Lung (tissue), 12 donors: ENCODE measurements around the gene MYH6. TPM values are rescaled to one million over a fixed set of nuclear protein-coding genes. Genes with fewer than 3 reads are reported as not detected.

Source experiments
- ATAC-seq: fragments of 200-7000 bp; cut with Tn5 transposase; one replicate; pipeline ENCODE4 v1.9.1; 2020; ENCODE audit warnings: moderate number of reproducible peaks; ENCODE audit not compliant: insufficient read depth, low FRiP score
- DNase-seq, 3 donors: peaks; one replicate each; pipeline ENCODE4 v3.0.0-alpha.2; 2013 to 2017
- H3K27ac ChIP-seq, 2 donors: one replicate each; pipeline ENCODE4 v1.5.1; 2013; ENCODE audit warnings: mild to moderate bottlenecking in 2 of 2, moderate library complexity in 2 of 2, control low read depth in 1 of 2, inconsistent platforms in 1 of 2, low read depth in 1 of 2, low read length in 1 of 2
- H3K27me3 ChIP-seq, 3 donors: one replicate each; pipeline ENCODE4 v1.5.1; 2013; ENCODE audit warnings: low read length in 2 of 3; ENCODE audit not compliant: control insufficient read depth in 3 of 3, insufficient read depth in 3 of 3
- H3K36me3 ChIP-seq, 4 donors: one replicate each; pipeline ENCODE4 v1.5.1; 2013; ENCODE audit warnings: low read length in 4 of 4, mild to moderate bottlenecking in 1 of 4, moderate library complexity in 1 of 4; ENCODE audit not compliant: control insufficient read depth in 4 of 4, insufficient read depth in 4 of 4
- H3K4me1 ChIP-seq, 5 donors: one replicate each; pipeline ENCODE4 v1.5.1; 2013; ENCODE audit warnings: low read length in 5 of 5, mild to moderate bottlenecking in 2 of 5, moderate library complexity in 1 of 5; ENCODE audit not compliant: control insufficient read depth in 5 of 5, insufficient read depth in 5 of 5
- H3K4me3 ChIP-seq: one replicate; pipeline ENCODE4 v1.5.1; 2013; ENCODE audit warnings: mild to moderate bottlenecking, control low read depth, moderate library complexity
- H3K9ac ChIP-seq, 2 donors: one replicate each; pipeline ENCODE4 v1.5.1; 2013; ENCODE audit warnings: low read length in 2 of 2, control low read depth in 1 of 2; ENCODE audit not compliant: insufficient read depth in 1 of 2
- H3K9me3 ChIP-seq, 4 donors: one replicate each; pipeline ENCODE4 v1.5.1; 2013; ENCODE audit warnings: low read length in 3 of 4, mild to moderate bottlenecking in 1 of 4, moderate library complexity in 1 of 4; ENCODE audit not compliant: control insufficient read depth in 4 of 4, insufficient read depth in 3 of 4
- WGBS, 2 donors: extraction: QIAGEN DNeasy Blood & Tissue Kit; methylation state at CpG; one replicate each; pipeline ENCODE4 v1.1.7; 2013; 5-methylcytosine and 5-hydroxymethylcytosine counted together
- polyA plus RNA-seq, 2 donors: library from polyadenylated mRNA; stranded (reverse); fragments of 200-250 nt; gene quantifications; one replicate each; pipeline ENCODE4 v1.2.1, GENCODE V29; 2013
- total RNA-seq, 2 donors: library from RNA; depleted of rRNA in 1 of 2; stranded (reverse); fragments of >200 nt in 1 of 2; gene quantifications; one replicate each; pipeline ENCODE4 v1.2.1, GENCODE V29; 2014 to 2021
- TF ChIP-seq, protein P1 (sequence below): IDR thresholded peaks from 2 replicates; pipeline ENCODE4 v1.5.1; 2012; ENCODE audit warnings: mild to moderate bottlenecking; ENCODE audit errors: control extremely low read depth, extremely low read depth
- donor health status: control.
- donor health status: control.
- donor health status: Bipolar disorder and iron deficiency.
- donor health status: healthy.
- donor health status: DM: yes; HTN: yes; CAD: no.

Gene MYH6
- total and polyA plus RNA-seq, 4 donors: 0.25 to 7.1 (median 0.28) TPM; not detected in 1

DNA sequence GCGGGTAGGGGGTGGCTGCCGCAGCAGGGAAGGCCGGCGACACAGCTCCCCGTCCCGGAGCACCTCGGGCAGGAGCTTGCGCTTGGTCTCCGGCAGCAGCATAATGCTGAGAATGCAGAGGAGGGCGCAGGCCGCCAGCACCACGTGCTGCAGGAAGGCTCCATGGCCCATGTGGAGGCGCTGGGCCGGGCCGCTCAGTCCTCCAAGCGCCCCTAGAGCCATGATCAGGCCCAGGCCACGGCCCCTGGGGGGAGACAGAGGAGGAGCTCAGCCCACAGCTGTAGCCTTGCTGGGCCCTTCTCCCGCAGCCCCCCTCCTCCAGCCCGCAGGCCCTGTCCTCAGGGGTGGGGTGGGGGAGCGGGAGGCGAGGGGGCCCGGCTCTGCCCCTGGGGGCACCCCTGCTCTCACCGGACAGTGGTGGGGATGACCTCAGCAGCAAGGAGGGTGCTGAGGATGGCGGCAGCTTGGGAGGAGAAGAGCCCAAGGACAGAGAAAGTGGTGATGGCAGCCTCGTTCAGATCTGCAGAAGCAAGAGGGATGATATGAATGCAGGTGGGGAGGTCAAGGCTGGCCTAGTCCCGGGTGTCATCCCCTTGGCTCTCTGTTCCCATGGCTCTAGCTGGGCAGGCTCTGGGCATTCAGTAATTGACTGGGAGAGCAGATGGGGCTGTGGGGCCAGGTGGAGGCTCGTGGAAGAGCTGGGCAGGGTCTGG is 61.2 kb downstream of the MYH6 start:
- Histone ChIP-seq H3K4me1 (peaks cover 0 to 5% (median 3%) of the 10 kb centered on the region in 5 donors), H3K27me3 (no peaks in the 10 kb centered on the region), H3K9me3 (no peaks in the 10 kb centered on the region), H3K4me3 (no peak overlapping the region), H3K9ac (no peak overlapping the region), H3K36me3 (peaks cover 0 to 4% (median under 1%) of the 10 kb centered on the region in 4 donors), H3K27ac (no peak overlapping the region)
- DNase-seq: no peak
- 89 to 93% methylated on average over 25 to 27 of the region's 27 CpGs for WGBS, 2 donors
- ATAC-seq: no peak
- TF ChIP-seq, protein P1, sequence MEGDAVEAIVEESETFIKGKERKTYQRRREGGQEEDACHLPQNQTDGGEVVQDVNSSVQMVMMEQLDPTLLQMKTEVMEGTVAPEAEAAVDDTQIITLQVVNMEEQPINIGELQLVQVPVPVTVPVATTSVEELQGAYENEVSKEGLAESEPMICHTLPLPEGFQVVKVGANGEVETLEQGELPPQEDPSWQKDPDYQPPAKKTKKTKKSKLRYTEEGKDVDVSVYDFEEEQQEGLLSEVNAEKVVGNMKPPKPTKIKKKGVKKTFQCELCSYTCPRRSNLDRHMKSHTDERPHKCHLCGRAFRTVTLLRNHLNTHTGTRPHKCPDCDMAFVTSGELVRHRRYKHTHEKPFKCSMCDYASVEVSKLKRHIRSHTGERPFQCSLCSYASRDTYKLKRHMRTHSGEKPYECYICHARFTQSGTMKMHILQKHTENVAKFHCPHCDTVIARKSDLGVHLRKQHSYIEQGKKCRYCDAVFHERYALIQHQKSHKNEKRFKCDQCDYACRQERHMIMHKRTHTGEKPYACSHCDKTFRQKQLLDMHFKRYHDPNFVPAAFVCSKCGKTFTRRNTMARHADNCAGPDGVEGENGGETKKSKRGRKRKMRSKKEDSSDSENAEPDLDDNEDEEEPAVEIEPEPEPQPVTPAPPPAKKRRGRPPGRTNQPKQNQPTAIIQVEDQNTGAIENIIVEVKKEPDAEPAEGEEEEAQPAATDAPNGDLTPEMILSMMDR: no peak

DNA sequence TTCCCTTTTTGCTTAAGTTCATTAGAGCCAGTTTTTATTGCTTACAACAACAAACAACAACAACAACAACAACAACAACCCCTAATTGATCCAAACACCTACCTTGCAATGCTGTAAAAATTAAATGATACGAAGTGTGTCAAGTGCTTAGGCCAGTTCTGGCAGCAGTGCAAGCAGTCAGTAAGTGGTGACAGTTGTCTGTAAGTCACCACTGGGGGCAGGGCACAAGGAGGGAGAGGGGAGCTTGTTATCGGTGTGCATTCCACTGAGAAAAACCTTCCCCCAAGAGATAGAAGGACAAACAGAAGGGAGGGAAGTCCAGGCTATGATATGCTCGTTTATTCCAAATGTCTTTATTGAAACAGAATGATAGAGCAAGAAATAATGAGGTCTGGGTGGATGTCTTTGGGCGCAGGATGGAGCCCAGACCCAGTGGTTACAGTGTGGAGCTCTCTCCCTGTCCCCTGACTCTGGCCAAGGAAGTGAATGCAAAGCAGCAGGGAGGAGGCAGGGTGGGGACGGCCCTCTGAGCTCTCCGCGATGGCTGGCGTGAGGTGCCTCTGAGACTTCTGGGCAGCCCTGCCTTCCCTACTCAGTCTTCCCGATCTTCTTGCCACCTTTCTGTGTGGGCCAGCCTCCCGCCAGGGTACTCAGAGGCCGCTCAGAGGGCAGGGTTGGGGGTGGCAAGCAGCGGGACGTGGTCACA is 61.9 kb downstream of the MYH6 start:
- TF ChIP-seq, protein P1: no peak
- ATAC-seq (no peak), DNase-seq (no peak)
- no peak overlapping the region for H3K9ac ChIP-seq
- no peaks in the 10 kb centered on the region for H3K4me1 ChIP-seq
- no peaks in the 10 kb centered on the region for H3K27me3 ChIP-seq
- no peaks in the 10 kb centered on the region for H3K9me3 ChIP-seq
- H3K36me3 ChIP-seq: peaks cover 0 to 2% (median under 1%) of the 10 kb centered on the region in 4 donors
- H3K27ac ChIP-seq: no peak overlapping the region
- 86 to 90% methylated on average over 13 of the region's 13 CpGs for WGBS, 2 donors
- H3K4me3 ChIP-seq: no peak overlapping the region

DNA sequence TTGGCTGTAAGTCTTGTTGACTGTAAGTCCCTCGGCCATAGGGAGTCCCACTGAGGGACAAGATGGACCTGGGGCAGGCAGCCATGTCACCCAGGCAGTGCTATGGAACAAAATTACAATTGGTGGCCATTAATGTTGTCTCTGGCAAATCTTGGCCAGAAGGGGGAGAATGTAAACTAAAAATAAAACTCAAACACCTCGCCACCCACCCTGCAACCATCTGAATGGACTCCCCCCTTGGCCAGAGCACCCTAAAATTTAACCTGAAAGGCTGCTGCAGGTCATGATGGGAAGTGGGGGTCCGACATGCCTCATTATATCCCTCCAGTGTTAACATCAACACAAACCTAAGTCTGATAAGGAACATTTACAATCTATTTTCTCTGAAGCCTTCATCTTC is 63.6 kb downstream of the MYH6 start:
- WGBS, 2 donors: 63 to 74% methylated on average over 3 of the region's 3 CpGs
- Histone ChIP-seq H3K9ac (no peak overlapping the region), H3K9me3 (no peaks in the 10 kb centered on the region), H3K27me3 (no peaks in the 10 kb centered on the region), H3K36me3 (peaks cover 0 to 2% (median 0%) of the 10 kb centered on the region in 4 donors), H3K4me3 (no peak overlapping the region), H3K27ac (no peak overlapping the region), H3K4me1 (no peaks in the 10 kb centered on the region)
- TF ChIP-seq, protein P1: no peak
- ATAC-seq: no peak
- DNase-seq: no peak
